Upper lobe of left lung (tissue), 4 donors: ENCODE measurements around the gene KDM5B.

ENCODE experiments used
- CTCF ChIP-seq, 6 experiments: fragments of 450-650 bp in 4 of 6; fragments of 200-600 bp in 2 of 6; sonication (generic) in 2 of 6; IDR thresholded peaks; one replicate each; pipeline ENCODE4 v1.5.1; 2016 to 2019; ENCODE audit warnings: antibody characterized with exemption in 6 of 6
- POLR2A ChIP-seq, 4 donors: fragments of 450-650 bp; IDR thresholded peaks; one replicate each; pipeline ENCODE4 v1.5.1; 2016 to 2017; ENCODE audit warnings: antibody characterized with exemption in 4 of 4, mild to moderate bottlenecking in 2 of 4
- POLR2AphosphoS5 ChIP-seq, 2 donors: sonication (generic); formaldehyde crosslinking; IDR thresholded peaks; one replicate each; pipeline ENCODE4 v1.5.1; 2017; ENCODE audit warnings: antibody characterized with exemption in 2 of 2

- TF ChIP-seq CTCF (IDR thresholded peaks at IDR 0.05) = no peak
- TF ChIP-seq POLR2AphosphoS5 (IDR thresholded peaks at IDR 0.05) = no peak
- no peak for TF ChIP-seq POLR2A (IDR thresholded peaks at IDR 0.05)
Observed at GRCh38 chr1:202837746-202838262, 29.6 kb upstream of the KDM5B start.
